Esophagus squamous epithelium (tissue), 4 donors: ENCODE data around the gene PLA2G15.

Experiments
- CTCF ChIP-seq, 6 experiments: fragments of 450-650 bp in 4 of 6; fragments of 200-600 bp in 2 of 6; sonication (generic) in 2 of 6; IDR thresholded peaks; one replicate each; pipeline ENCODE4 v1.5.1; 2016 to 2019; ENCODE audit warnings: antibody characterized with exemption in 6 of 6, mild to moderate bottlenecking in 4 of 6, moderate library complexity in 4 of 6
- POLR2A ChIP-seq, 4 donors: fragments of 450-650 bp; IDR thresholded peaks; one replicate each; pipeline ENCODE4 v1.6.1; 2017; ENCODE audit warnings: antibody characterized with exemption in 4 of 4, mild to moderate bottlenecking in 4 of 4, moderate library complexity in 3 of 4

DNA sequence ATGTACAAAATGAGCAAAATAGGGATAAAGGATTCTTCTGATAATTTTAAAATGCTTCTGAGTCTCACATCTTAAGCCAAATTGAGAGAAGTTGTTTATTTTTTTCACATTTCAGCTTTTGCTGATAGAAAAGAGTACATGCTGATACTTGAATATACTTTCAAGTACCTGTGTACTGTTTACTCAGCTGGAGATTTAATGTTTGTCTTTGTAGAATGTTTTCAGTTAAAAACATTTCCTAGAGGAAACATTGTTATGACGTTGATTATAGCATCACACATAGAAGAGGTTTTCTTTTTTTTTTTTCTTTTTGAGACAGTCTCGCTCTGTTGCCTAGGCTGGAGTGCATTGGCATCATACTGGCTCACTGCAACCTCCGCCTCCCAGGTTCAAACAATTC lies 28.9 kb upstream of the PLA2G15 start:
- TF ChIP-seq CTCF (IDR thresholded peaks at IDR 0.05) = no peak
- TF ChIP-seq POLR2A (IDR thresholded peaks at IDR 0.05) = no peak
